Measurements from ENCODE around the gene ALPK3.

DNA sequence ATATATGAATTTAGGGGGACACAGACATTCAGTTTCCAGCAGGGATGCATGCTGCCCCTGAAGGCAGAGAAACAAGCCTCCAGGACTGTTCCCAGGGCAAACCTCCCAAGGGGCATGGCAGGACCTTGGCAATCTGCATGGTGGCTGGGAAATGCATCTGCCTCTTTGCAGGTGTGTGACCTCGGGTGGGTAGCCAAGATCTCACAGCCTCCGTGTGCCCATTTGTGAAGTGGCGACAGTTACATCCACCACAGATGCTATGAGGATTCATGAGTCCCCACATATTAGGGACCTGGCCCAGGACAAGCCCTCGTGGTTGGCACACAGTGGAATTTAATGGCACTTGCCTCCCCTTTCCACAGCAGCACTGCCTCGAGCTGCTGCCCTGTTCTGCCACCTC is 97.2 kb downstream of the ALPK3 start:
- TF ChIP-seq MEF2A (IDR thresholded peaks at IDR 0.05; ENCODE audit: control insufficient read depth, low read depth, low read length) (no peak), SNRNP70 (optimal IDR thresholded peaks at IDR 0.05; ENCODE audit: low read depth, low read length) (no peak)

Measured in K562 (cell line).